HG03060 (cell line): ENCODE results near the gene GPR107.

ENCODE experiments used
- ATAC-seq: cut with Tn5 transposase; IDR thresholded peaks from one replicate; pipeline ENCODE4 v1.9.1; 2021; ENCODE audit warnings: low read depth, moderate number of reproducible peaks; ENCODE audit not compliant: unreplicated experiment

GPR107 gene

GRCh38 chr9:130177898-130178805 is 124.4 kb downstream of the GPR107 start:
- no peak for ATAC-seq

- ATAC-seq, result no peak
Observed at GRCh38 chr9:130179331-130179907, 125.7 kb downstream of the GPR107 start.

GRCh38 chr9:130180516-130180915 is 126.8 kb downstream of the GPR107 start:
- ATAC-seq, result no peak

DNA sequence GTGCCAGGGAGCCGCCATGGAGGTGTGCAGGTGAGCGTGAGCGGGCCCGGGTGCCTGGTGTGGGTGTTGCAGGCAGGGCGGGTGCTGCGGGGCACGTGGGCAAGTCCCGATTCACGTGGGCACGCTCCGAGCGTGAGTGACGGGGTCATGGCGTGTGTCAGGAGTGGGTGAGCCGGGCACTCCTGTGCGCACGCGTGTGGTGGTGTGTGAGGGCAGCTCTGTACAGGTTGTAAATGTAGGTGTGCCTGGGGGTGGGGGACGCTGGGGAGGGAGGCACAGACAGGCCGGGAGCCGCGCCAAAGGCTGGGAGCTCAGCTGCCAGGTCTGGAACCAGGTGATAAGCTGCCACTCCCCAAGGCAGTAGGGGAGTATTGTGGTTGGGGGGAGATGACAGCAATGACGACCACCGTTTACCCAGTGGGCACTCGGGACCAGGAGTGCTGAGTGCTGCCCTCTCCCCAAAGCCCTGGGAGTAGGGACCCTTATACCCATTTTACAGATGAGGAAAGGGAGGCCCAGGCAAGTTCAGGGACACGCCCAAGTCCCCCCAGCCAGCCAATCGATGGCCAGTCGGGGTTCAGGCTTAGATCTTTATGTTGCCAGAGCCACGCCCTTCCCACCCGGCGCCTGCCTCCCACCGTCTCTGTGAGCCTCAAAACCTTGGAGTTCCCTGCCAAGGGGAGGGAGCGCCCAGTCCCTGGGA is 128.1 kb downstream of the GPR107 start:
- no peak for ATAC-seq

DNA sequence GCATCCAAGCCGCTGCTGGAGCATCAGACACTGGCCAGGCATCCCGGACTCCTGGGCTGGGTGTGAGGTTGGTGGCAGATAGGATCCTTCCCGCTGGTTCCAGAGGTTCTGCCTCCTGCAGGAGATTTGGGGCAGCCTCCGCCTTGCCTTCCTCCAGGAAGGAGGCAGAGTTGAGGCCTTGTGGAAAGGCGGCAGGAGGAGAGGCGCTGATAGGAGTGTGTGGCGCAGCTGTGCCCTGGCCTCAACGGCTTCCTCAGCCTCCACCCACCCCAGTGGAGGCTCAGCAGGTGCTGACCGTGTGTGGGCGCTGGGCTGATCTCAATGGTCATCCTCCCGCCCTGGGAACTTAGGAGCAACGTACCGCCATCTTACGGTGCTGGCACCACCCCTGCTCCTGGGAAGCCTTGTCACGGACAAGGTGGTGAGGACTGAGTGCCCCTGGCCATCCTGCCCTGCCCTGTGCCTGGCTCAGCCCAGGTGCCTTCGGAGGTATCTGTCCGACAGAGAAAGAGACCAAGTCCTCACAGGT is 128.7 kb downstream of the GPR107 start:
- no peak for ATAC-seq

DNA sequence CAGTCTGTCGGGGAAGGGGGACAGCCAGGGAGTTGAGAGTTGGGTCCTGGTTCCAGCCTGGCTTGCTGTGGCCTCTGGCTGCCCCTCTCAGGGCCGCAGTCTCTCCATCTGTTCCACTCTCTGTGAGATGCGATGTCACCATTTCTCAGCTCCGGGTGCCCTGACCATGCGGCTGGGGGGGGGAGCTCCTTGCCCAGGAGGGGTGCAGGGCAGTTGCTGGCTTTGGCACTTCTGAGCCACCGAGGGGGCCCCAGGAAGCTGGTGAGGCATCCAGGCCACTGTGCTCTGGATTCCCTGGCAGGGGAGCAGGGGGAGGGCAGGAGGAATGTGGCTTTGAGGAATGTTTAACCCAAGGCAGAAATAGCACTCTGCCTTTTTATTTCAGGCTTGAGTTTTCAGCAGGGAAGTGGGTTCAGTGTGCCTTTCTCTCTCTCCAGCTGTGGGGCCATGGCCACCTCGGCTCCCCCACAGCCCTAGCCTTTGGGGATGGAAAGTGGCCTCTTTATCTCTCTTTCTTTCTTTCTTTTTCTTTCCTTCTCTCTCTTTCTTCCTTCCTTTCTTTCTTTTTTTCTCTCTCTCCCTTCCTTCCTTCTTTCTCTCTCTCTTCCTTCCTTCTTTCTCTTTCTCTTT is 129.5 kb downstream of the GPR107 start:
- ATAC-seq, result no peak

DNA sequence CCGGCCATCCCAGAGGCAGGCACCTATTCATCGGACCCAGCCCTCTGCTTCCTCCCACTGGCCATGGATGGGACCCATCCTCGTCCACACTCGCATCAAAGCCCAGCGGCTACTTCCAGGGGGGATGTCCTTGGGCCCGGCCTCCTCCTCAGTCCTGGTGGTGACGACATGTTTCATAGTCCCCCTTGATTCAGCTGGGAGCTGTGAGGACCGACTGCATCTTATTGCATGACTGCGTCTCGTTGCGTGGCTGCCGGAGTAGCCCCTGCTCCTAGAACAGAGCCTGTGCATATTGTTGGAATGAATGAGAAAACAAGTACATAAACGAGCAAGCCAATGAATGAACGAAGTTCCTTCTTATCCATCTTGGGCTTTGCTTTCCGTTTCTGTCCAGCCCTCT is 131.3 kb downstream of the GPR107 start:
- no peak for ATAC-seq

GRCh38 chr9:130185490-130186031 is 131.9 kb downstream of the GPR107 start:
- ATAC-seq, result no peak

GRCh38 chr9:130186051-130186450 is 132.3 kb downstream of the GPR107 start:
- no peak for ATAC-seq

- ATAC-seq, result no peak
Observed at GRCh38 chr9:130186839-130187522, 133.3 kb downstream of the GPR107 start.

DNA sequence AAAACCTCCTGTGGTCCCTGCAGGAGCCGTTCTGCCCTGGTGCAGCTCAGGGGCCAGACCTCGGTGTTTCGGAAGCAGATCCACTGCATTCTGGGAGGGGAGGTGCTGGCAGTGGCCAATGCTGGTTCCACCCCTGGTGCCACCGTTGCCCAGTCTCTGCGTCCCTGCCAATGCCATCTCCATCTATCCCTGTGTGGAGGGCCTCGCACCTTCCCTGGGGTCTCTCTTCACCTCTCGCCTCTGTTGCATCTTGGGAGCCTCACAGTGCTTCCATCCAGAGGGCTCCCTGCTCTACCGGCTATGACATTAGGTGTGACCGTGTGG is 133.8 kb downstream of the GPR107 start:
- no peak for ATAC-seq

DNA sequence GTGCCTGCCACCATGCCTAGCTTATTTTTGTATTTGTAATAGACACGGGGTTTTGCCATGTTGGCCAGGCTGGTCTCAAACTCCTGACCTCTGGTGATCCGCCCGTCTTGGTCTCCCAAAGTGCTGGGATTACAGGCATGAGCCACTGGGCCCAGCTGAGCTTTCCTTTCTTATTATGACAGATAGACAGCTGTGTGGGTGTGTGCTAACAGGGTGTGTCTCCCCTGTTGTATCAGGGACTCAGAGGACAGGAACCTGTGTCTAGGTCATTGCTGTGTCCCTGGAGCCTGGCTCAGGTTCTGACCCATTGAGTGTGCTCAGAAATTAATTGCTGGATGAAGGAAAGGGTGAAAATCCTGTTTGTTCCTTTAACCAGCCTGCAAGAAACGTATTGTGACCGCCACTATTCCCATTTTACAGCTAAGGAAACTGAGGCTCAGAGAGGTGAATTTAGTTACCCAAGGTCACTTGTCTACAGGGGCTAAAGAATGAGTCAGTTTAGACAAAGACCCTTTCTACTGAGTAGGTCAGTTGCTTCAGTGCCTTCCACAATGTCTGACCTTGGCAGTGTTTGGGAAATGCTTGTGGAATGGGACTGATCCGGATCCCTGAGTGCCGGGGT is 135.3 kb downstream of the GPR107 start:
- no peak for ATAC-seq
